ENCODE data around the gene SLC32A1. TPM values are rescaled to one million over a fixed set of nuclear protein-coding genes. Genes with fewer than 3 reads are reported as not detected.
A peak's percentile ranks its signal among the peaks of the same experiment; 100 is the strongest.

Gene SLC32A1, protein sequence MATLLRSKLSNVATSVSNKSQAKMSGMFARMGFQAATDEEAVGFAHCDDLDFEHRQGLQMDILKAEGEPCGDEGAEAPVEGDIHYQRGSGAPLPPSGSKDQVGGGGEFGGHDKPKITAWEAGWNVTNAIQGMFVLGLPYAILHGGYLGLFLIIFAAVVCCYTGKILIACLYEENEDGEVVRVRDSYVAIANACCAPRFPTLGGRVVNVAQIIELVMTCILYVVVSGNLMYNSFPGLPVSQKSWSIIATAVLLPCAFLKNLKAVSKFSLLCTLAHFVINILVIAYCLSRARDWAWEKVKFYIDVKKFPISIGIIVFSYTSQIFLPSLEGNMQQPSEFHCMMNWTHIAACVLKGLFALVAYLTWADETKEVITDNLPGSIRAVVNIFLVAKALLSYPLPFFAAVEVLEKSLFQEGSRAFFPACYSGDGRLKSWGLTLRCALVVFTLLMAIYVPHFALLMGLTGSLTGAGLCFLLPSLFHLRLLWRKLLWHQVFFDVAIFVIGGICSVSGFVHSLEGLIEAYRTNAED
- 1 to 10 TPM in 1 of 8 experiments, under 1 TPM in 6, not detected in 1; 0.14 to 2.4 (median 0.59) TPM for total RNA-seq

DNA sequence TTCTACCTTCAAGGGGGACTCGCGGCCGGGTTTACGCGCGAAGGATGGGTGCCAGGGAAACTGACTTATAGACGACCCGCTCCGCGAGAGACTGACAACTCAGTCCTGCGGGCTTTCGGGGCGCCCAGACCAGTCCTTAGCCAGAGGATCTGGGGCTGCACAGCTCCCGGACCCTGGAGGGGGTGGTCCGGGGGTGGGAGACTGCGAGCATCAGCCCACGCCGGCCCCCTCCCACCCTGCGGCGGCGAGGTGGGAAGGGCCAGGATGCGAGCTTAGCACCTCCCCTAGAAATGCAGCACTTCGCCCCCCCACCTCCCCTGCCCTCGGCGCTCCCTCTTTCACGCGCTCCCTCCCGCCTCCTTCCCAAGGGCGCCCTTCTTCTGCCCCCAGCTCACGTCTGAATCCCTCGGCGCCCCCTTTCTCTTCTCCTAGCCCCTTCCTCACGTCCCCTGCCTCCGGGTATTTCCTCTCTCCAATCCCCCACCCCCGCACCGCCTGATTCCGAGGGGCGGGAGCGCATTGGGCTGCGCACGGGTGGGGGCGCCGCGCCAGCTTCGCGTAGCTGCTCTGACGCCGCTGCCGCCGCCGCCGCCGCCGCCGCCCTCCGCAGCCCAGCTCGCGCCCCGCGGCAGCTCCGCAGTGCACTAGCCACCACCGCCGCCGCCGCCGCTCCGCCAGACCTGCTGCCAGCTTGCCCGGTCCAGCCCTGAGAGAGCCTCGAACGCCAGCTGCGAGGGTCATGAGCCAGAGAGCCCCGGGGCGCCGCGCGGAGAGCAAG lies at the start of gene SLC32A1:
Gene SLC32A1 (plus strand): TSS at position 639 of the 778 bp plus-strand sequence. CDS start 239 bp downstream, outside the sequence.
- 0% methylated on average over 5 of the region's 76 CpGs; no CpG with 5 or more reads in 8 of the 10 experiments for WGBS, 10 experiments
- in situ Hi-C loops (cut with MboI; ENCODE audit: low pct_unique_long_range_greater_than_20kb in 2 of 9, low sequenced_read_pairs in 9 of 9, unreplicated experiment in 9 of 9): no loop called here
- Histone ChIP-seq H3K4me3 (peak within 1 kb of the TSS; percentile 4 to 29 (median 8)), H3K27ac (no peak within 1 kb of the TSS), H3K4me1 (replicated peaks in 1 of 2) (peaks cover 3 to 7% of the 10 kb centered on the region in 2 donors)
- peak in 5 of 8 experiments; percentile 48 to 59 (median 51) for ATAC-seq (replicated peaks in 6 of 8)

DNA sequence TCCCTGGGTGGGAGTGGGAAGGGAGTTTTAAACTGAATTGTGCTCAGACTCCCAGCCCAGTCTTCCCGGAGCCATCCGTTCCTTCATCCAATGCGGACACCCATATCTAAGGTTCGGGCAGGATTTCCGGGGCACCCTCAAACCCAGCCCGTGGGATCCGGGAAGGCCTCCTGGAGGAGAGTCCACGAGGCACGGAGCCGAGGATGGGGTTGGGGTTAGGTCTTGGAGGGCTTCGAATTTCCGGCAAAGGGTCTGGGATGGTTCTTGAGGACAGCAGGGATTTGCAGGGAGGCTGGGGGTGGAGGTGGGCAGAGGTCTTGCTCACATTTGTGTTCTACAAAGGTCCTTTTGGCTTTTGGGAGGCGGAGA lies 49.5 kb upstream of the SLC32A1 start:
- H3K4me1 ChIP-seq (replicated peaks in 1 of 2): peaks cover 6 to 13% of the 10 kb centered on the region in 2 donors
- WGBS, 10 experiments: 10 to 76% (median 64%) methylated on average over 2 to 5 of the region's 13 CpGs; no CpG with 5 or more reads in 7 of the 10 experiments
- no peak for ATAC-seq (replicated peaks in 6 of 8)
- H3K4me3 ChIP-seq: peak overlapping the region; percentile 44 to 77 (median 65)
- in situ Hi-C loops (cut with MboI; ENCODE audit: low pct_unique_long_range_greater_than_20kb in 2 of 9, low sequenced_read_pairs in 9 of 9, unreplicated experiment in 9 of 9): loop anchor here in 1 of 9 experiments (25.0 kb wide), 1 partner anchor 363 kb away; no protein-coding TSS in a partner anchor
- H3K27ac ChIP-seq: peak overlapping the region in 1 of 2 donors; percentile 77

DNA sequence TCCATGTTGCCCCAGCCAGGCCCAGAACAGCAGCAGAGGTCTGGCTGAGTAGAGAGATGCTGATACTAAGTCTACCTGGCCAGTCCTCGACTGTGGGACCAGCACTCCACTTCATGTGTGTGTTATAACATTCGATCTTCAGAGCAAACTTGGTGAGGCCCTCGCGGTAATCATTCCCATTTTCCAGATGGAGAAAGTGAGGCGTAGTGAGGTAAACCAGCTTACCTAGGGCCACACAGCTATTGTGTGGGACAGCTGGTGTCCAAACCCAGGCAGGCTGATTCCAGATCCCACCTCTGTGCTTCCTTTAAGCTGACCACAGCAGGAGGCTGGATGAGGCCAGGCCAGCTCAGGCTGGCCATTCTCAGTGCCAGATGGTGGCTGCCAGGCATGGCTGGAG lies 47.7 kb upstream of the SLC32A1 start:
- H3K4me1 ChIP-seq (replicated peaks in 1 of 2): peaks cover 6 to 13% of the 10 kb centered on the region in 2 donors
- no peak overlapping the region for H3K4me3 ChIP-seq
- ATAC-seq (replicated peaks in 6 of 8): no peak
- no peak overlapping the region for H3K27ac ChIP-seq
- in situ Hi-C loops (cut with MboI; ENCODE audit: low pct_unique_long_range_greater_than_20kb in 2 of 9, low sequenced_read_pairs in 9 of 9, unreplicated experiment in 9 of 9): no loop called here
- WGBS, 10 experiments: 76 to 80% (median 78%) methylated on average over 2 to 4 of the region's 5 CpGs; no CpG with 5 or more reads in 5 of the 10 experiments

DNA sequence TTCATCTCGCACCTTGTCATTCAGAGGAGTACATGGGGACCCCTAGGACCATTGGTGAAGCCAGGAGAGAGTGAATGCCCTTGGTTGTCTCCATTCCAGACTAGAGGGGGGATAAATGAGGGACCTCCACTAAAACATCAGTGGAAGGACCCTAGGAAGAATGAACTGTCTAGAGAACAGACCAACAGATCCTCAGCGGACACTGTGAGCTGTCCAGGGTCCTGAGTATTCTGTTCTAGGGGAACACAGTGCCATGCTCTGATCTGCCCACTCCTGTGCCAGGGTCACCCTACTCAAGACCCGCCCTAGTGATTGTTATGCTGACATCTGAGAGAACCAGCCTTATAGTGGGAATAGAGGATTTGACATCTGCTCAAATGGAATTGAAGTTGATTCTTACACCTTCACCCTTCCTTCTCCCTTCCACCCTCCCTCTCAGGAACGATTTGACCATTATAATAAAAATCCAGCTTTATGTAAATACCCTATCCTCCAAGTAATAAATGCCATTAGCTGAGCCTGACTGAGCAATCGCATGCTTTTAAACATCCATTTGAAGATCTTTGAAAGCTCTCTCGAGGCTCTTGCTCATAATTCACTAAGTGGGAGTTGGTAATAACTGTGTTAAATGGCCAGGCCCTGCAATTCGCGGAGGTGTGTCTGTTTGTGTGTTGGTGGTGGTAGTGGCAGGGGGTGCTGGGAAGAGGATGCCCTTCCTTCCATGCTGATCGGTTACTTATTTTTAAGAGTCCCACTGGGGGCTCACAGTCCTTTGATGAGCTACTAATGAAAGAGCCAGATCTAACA lies 43.6 kb upstream of the SLC32A1 start:
- in situ Hi-C loops (cut with MboI; ENCODE audit: low pct_unique_long_range_greater_than_20kb in 2 of 9, low sequenced_read_pairs in 9 of 9, unreplicated experiment in 9 of 9): no loop called here
- Histone ChIP-seq H3K4me1 (replicated peaks in 1 of 2) (peaks cover 0 to 2% of the 10 kb centered on the region in 2 donors), H3K4me3 (no peak overlapping the region), H3K27ac (no peak overlapping the region)
- peak; percentile 57 to 91 (median 66) for ATAC-seq (replicated peaks in 6 of 8)
- WGBS, 10 experiments: 0 to 50% (median 20%) methylated on average over 2 to 8 of the region's 9 CpGs; no CpG with 5 or more reads in 1 of the 10 experiments

DNA sequence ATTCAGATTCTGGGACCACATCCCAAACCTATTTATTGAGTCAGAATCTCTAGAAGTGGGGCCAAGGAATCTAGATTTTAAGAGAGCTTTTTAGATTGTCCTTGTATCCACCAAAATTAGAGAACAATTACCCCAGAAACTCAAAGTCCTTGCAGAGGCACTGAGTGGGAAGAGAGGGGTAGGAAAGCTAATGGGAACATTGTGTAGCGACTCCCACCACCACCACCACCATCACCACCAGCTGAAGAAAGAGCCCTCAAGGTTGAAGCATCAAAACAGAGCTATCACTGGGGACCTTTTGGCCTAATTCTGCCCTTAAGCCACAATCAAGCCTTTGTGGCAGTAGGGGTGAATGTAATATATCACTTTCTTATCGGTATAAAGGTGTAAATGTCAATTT lies 39.0 kb upstream of the SLC32A1 start:
- Histone ChIP-seq H3K27ac (no peak overlapping the region), H3K4me3 (no peak overlapping the region), H3K4me1 (replicated peaks in 1 of 2) (peaks cover 0 to 2% of the 10 kb centered on the region in 2 donors)
- in situ Hi-C loops (cut with MboI; ENCODE audit: low pct_unique_long_range_greater_than_20kb in 2 of 9, low sequenced_read_pairs in 9 of 9, unreplicated experiment in 9 of 9): no loop called here
- 32 to 100% (median 69%) methylated on average over 1 to 2 of the region's 2 CpGs; no CpG with 5 or more reads in 5 of the 10 experiments for WGBS, 10 experiments
- ATAC-seq (replicated peaks in 6 of 8): no peak

DNA sequence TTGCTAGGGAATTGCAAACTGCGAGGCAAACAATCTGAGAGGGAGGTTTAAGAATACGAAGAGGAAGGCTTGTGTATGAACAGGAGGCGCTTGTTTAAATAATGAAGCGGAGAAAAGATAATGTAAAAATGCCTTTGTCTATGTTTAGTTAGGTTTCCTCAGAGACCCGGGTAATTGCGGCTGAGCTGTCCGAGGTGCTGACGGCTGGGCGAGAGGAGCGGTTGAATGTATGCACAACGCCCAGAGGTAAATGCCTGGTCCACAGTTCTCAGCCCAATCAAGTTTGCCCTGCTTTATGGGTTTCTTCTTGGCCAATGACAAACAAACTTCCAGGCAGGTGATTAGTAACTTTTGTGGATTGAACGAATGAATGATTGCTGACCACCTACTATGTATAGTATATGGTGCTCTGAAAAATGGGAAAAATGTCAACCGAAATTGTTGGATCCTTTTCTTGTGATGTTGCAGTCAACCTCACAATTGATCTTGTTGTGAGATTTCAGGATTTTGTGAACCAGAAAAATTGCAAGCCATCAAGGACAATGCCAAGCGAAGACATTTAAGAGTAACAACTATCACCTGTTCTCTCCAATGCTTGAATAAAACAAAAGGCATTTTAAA lies 38.3 kb upstream of the SLC32A1 start:
- Histone ChIP-seq H3K4me3 (no peak overlapping the region), H3K27ac (no peak overlapping the region), H3K4me1 (replicated peaks in 1 of 2) (peaks cover 0 to 2% of the 10 kb centered on the region in 2 donors)
- ATAC-seq (replicated peaks in 6 of 8): peak in 4 of 8 experiments; percentile 47 to 87 (median 82)
- 1 to 45% (median 16%) methylated on average over 3 to 14 of the region's 14 CpGs for WGBS, 10 experiments
- in situ Hi-C loops (cut with MboI; ENCODE audit: low pct_unique_long_range_greater_than_20kb in 2 of 9, low sequenced_read_pairs in 9 of 9, unreplicated experiment in 9 of 9): no loop called here

DNA sequence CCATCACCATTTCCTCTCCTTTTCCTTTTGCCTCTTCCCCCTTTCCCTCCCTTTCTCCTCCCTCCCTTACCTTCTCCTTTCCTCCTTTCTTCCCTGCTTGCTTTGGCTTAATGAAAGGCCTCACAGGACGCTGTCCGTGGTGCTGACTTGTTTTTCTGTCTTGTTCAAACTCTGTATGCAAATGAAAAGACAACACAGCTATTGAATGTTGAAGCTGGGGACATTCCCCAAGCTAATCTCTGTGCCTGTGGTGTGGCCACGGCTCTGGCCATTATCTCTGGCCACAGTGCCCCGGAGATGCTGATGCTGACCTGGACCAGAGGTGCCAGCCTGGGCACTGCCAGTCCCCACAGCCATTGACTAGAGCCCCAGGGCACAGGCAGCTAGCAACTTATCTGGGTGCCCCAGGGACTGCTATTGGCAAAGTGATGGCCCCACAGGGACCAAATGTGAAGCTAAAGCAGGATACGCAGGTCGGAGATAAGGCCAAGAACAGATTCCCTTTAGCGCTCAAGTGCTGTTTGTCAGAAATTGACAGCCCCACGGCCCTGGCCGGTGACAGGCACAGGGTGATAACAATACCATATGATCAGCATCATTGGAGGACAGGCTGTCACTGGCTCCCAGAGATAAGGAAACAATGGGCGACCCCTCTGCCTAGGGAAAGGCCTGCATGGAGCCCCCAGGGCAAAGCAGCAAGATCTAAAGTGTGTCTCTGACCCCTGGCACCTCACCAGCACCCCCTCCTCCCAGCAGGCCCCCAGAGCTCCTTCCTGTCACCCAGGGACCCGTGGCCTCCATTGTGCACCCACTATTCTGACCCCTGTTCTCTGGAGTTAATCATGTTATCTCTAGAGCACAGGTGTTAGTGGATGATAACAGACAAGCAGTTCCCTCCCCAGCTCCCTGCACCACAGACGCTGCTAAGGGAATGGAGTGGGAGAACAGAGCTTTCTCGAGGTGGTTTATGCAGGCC lies 31.6 kb upstream of the SLC32A1 start:
- WGBS, 10 experiments: 0 to 43% (median 0%) methylated on average over 2 to 10 of the region's 13 CpGs; no CpG with 5 or more reads in 1 of the 10 experiments
- H3K4me3 ChIP-seq: no peak overlapping the region
- no peaks in the 10 kb centered on the region for H3K4me1 ChIP-seq (replicated peaks in 1 of 2)
- in situ Hi-C loops (cut with MboI; ENCODE audit: low pct_unique_long_range_greater_than_20kb in 2 of 9, low sequenced_read_pairs in 9 of 9, unreplicated experiment in 9 of 9): no loop called here
- no peak overlapping the region for H3K27ac ChIP-seq
- ATAC-seq (replicated peaks in 6 of 8): peak in 4 of 8 experiments; percentile 18 to 75 (median 72)

DNA sequence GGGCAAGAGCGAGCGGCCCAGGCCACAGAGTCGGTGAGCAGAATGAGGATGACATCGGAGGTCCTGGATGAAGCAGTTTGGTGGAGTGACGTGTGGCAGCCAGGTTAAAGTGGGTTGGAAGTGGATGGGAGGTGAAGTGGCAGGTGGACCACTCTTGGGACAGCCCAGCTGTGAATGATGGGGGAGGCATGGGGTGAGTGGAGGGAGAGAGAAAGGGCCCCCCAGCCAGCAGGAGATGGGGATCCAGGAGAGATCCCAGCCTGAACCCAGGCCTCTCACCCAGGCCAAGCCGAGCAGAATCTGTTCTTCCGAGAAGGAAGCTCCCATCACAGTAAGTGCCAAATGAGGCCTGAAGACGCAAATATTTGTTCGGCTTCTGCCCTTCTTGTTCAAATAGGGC lies 27.0 kb upstream of the SLC32A1 start:
- no peak for ATAC-seq (replicated peaks in 6 of 8)
- Histone ChIP-seq H3K4me3 (no peak overlapping the region), H3K4me1 (replicated peaks in 1 of 2) (no peaks in the 10 kb centered on the region), H3K27ac (no peak overlapping the region)
- 47 to 78% (median 55%) methylated on average over 2 to 7 of the region's 9 CpGs; no CpG with 5 or more reads in 5 of the 10 experiments for WGBS, 10 experiments
- in situ Hi-C loops (cut with MboI; ENCODE audit: low pct_unique_long_range_greater_than_20kb in 2 of 9, low sequenced_read_pairs in 9 of 9, unreplicated experiment in 9 of 9): no loop called here

DNA sequence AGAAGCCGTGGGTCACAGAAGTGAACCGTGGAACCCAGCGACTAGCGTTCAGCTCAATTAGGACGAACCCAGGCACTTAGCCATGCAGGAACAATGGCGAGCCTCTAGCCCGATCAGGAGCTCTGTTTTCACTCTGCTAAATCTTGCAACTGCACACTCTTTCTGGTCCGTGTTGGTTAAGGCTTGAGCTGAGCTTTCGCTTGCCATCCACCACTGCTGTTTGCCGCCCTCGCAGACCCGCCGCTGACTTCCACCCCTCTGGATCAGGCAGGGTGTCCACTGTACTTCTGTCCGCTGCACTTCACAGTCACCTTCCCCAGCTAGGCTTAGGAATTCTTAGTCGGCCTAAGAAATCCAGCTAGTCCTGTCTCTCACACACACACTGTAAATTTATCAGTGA lies 25.7 kb upstream of the SLC32A1 start:
- in situ Hi-C loops (cut with MboI; ENCODE audit: low pct_unique_long_range_greater_than_20kb in 2 of 9, low sequenced_read_pairs in 9 of 9, unreplicated experiment in 9 of 9): no loop called here
- no peak for ATAC-seq (replicated peaks in 6 of 8)
- WGBS, 10 experiments: 0 to 70% (median 53%) methylated on average over 1 to 8 of the region's 15 CpGs; no CpG with 5 or more reads in 2 of the 10 experiments

DNA sequence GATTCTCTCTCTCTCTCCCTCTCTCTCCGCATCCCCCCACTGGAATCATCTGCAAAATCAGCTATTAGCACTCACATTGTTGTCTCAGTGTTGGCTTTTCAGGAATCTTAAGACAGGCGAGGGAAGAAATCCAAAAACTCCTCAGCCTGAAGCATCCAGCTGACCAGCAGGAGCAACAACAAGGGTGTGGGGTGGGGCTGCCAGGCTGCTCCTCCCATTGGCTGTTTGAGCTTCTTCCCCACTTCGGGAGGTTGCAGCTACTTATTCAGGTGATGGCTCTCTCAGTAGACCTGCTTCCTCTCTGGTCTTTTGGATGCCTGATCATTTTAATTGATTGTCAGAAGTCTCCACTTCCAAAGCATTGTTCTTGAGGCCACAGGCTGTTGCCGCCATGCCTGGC lies 24.1 kb upstream of the SLC32A1 start:
- ATAC-seq (replicated peaks in 6 of 8): no peak
- in situ Hi-C loops (cut with MboI; ENCODE audit: low pct_unique_long_range_greater_than_20kb in 2 of 9, low sequenced_read_pairs in 9 of 9, unreplicated experiment in 9 of 9): no loop called here
- H3K27ac ChIP-seq: no peak overlapping the region
- H3K4me3 ChIP-seq: no peak overlapping the region
- 14 to 61% (median 39%) methylated on average over 1 to 4 of the region's 4 CpGs; no CpG with 5 or more reads in 4 of the 10 experiments for WGBS, 10 experiments
- H3K4me1 ChIP-seq (replicated peaks in 1 of 2): no peaks in the 10 kb centered on the region

More for the DNA sequence above, 25.7 kb upstream of the SLC32A1 start:
- no peaks in the 10 kb centered on the region for H3K4me1 ChIP-seq (replicated peaks in 1 of 2)
- H3K27ac ChIP-seq: no peak overlapping the region
- H3K4me3 ChIP-seq: no peak overlapping the region

DNA sequence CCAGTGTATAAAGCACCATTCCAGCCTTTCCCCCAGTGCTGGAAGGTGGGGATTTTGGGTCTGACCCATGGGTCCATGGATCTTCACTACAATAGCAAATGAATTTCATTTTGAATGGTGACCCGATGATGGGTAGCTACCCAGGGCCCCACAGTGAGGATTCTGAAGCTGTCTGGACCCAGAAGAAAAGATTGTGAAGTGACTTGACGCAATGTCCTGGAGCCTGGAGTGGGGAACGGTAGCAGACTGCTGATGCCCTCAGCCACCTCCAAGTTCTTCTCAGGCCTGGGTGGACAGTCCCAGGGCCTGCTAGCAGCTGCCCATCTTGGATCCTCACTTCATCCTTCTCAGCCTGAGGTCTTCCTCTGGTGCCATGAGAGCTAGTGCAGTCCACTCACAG lies 23.4 kb upstream of the SLC32A1 start:
- 0 to 50% (median 29%) methylated on average over 1 to 2 of the region's 3 CpGs; no CpG with 5 or more reads in 4 of the 10 experiments for WGBS, 10 experiments
- in situ Hi-C loops (cut with MboI; ENCODE audit: low pct_unique_long_range_greater_than_20kb in 2 of 9, low sequenced_read_pairs in 9 of 9, unreplicated experiment in 9 of 9): no loop called here
- H3K27ac ChIP-seq: no peak overlapping the region
- no peak overlapping the region for H3K4me3 ChIP-seq
- no peak for ATAC-seq (replicated peaks in 6 of 8)
- no peaks in the 10 kb centered on the region for H3K4me1 ChIP-seq (replicated peaks in 1 of 2)

Data from motor neuron (in vitro differentiated cells).